ENCODE results near the gene MAGED4B.
"Not testable (repeated sequence)": the region's sequence is repeated elsewhere in the genome, so short reads cannot be mapped to it uniquely, and the experiment has no call there.

MAGED4B gene, protein sequence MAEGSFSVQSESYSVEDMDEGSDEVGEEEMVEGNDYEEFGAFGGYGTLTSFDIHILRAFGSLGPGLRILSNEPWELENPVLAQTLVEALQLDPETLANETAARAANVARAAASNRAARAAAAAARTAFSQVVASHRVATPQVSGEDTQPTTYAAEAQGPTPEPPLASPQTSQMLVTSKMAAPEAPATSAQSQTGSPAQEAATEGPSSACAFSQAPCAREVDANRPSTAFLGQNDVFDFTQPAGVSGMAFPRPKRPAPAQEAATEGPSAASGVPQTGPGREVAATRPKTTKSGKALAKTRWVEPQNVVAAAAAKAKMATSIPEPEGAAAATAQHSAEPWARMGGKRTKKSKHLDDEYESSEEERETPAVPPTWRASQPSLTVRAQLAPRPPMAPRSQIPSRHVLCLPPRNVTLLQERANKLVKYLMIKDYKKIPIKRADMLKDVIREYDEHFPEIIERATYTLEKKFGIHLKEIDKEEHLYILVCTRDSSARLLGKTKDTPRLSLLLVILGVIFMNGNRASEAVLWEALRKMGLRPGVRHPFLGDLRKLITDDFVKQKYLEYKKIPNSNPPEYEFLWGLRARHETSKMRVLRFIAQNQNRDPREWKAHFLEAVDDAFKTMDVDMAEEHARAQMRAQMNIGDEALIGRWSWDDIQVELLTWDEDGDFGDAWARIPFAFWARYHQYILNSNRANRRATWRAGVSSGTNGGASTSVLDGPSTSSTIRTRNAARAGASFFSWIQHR

GRCh38 chrX:52068666-52069640, at the start of gene MAGED4B:
Gene MAGED4B, minus strand, starts transcription at chrX:52069183. Its CDS starts 1,011 bp downstream, at chrX:52068172.
- not testable (repeated sequence) for DNase-seq (ENCODE audit: low read depth)

DNA sequence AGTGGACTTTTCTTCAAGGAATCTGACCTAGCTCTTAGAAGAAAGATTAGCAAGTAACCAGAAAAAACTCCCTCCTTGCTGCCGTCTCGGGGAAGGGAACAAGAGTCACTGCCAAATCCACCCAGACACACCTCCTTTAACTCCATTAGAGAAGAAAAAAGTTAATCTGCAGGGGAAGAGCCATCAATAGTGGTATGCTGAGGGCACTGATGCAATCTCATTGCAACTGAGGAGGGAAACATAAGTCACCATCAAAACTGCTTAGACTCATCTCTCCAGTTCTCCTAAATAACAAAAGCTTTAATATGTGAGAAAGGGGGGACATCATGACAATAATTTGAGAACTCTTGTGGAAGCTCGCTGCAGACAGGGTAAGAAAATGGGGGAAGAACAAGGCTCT, 49.3 kb upstream of the MAGED4B start:
- no peak for DNase-seq (ENCODE audit: low read depth)

- DNase-seq (ENCODE audit: low read depth), result no peak
Measured at GRCh38 chrX:52082578-52082977, 13.6 kb upstream of the MAGED4B start.

GRCh38 chrX:52078131-52078530, 9.1 kb upstream of the MAGED4B start:
- DNase-seq (ENCODE audit: low read depth), result no peak

GRCh38 chrX:52042288-52042687, 26.7 kb downstream of the MAGED4B start:
- DNase-seq (ENCODE audit: low read depth), result not testable (repeated sequence)

DNA sequence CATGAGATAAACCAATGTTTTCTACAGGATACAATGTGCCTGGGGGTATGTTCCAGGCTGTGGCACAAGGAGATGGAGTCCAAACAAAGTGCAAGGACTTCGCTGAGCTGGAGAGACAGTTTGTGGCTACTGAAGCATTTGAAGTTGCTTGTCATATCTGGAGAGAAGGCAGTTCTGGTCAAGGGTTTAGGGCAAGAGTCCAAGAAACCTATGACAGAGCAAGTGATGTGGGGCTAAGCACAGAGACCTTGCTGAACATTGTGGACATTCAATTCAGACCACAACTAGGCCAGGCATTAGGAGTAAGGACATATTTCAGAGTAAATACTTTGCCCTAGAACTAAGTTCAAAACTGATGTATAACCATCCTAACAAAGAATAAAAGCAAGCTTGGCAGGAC, 34.8 kb downstream of the MAGED4B start:
- no peak for DNase-seq (ENCODE audit: low read depth)

GRCh38 chrX:52031371-52031770, 37.6 kb downstream of the MAGED4B start:
- no peak for DNase-seq (ENCODE audit: low read depth)

DNA sequence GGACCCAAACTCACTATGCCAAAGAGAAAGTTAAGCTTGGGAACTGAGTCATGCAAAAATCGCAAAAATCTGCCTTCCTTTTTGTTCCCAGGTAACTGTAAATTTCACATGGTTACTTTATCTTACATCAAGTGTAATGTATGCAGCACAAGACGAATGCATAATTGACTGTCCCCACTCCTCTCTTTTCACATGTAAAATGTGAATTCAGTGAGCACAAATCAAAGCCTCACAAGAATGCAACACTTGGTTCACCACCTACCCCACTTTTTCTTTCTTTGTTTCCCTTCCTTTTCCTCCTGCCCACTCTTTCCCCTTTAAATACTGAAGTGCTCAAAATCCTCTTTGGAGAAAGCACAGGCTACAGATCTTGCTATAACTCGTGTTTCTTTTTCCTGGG, 53.2 kb downstream of the MAGED4B start:
- DNase-seq (ENCODE audit: low read depth), result no peak

All from HS-27A (cell line).